Adrenal gland (tissue), 12 donors: ENCODE data around the gene SERPINA3. TPM values are rescaled to one million over a fixed set of nuclear protein-coding genes. Genes with fewer than 3 reads are reported as not detected.
A peak's percentile ranks its signal among the peaks of the same experiment; 100 is the strongest.

ENCODE experiments used
- DNase-seq, 7 donors: peaks; one replicate each; pipeline ENCODE4 v3.0.0-alpha.2; 2019 to 2020
- H3K27ac ChIP-seq, 5 donors: fragments of 200-600 bp; sonication (generic) in 4 of 5; 1 replicate in 3 of 5; 2 replicates in 2 of 5; pipeline versions ENCODE4 v1.5.1 to v1.8.0; 2016 to 2020; ENCODE audit warnings: mild to moderate bottlenecking in 1 of 5
- H3K27me3 ChIP-seq: fragments of 200-600 bp; 2 replicates; pipeline ENCODE4 v1.8.0; 2021
- H3K36me3 ChIP-seq, 2 donors: fragments of 200-600 bp; replicated peaks in 1 of 2; 1 replicate in 1 of 2; 2 replicates in 1 of 2; pipeline versions ENCODE4 v1.5.1 to v1.8.0; 2018 to 2022
- H3K4me1 ChIP-seq, 2 donors: fragments of 200-600 bp; replicated peaks in 1 of 2; 1 replicate in 1 of 2; 2 replicates in 1 of 2; pipeline versions ENCODE4 v1.5.1 to v1.8.0; 2018 to 2021
- H3K4me3 ChIP-seq, 4 donors: fragments of 200-600 bp; sonication (generic) in 3 of 4; one replicate each; pipeline ENCODE4 v1.5.1; 2016 to 2018
- H3K9me3 ChIP-seq, 3 donors: fragments of 200-600 bp; sonication (generic) in 1 of 3; replicated peaks in 1 of 3; 1 replicate in 2 of 3; 2 replicates in 1 of 3; pipeline versions ENCODE4 v1.5.1 to v1.8.0; 2016 to 2021
- POLR2A ChIP-seq, 2 donors: fragments of 450-650 bp; IDR thresholded peaks; one replicate each; pipeline ENCODE4 v1.6.1; 2017; ENCODE audit warnings: antibody characterized with exemption in 2 of 2, mild to moderate bottlenecking in 2 of 2, moderate library complexity in 1 of 2
- WGBS, 4 donors: extraction: QIAGEN DNeasy Blood & Tissue Kit in 2 of 4; methylation state at CpG; one replicate each; pipeline versions ENCODE4 v1.1.5 to v1.1.7; 2013 to 2017; 5-methylcytosine and 5-hydroxymethylcytosine counted together
- intact Hi-C, 2 donors: fragments of 100-400 bp; cut with DNase I; formaldehyde crosslinking; loops; one replicate each; pipeline versions ENCODE4 v1.14.1 to v1.15.0; 2022 to 2023
- polyA plus RNA-seq, 3 donors: library from polyadenylated mRNA; stranded (reverse); fragments of 200-250 nt in 2 of 3; fragments of 350-450 nt in 1 of 3; fragmentation: Illumina TruSeq in 1 of 3; extraction: RNeasy Lipid Tissue Mini Kit (QIAGEN cat#74804) in 1 of 3; gene quantifications; one replicate each; pipeline ENCODE4 v1.2.3, GENCODE V29; 2013 to 2014
- total RNA-seq, 9 donors: library from RNA; depleted of rRNA in 4 of 9; stranded (reverse); fragments of >200 nt in 4 of 9; fragments of 120-200 nt in 1 of 9; fragmentation: NEBNext Ultra II Directional in 1 of 9; extraction: Animal tissue kit (Norgen Biotek cat#: 25700) in 1 of 9; gene quantifications; one replicate each; pipeline versions ENCODE4 v1.1.0 to v1.2.4, GENCODE V29; 2013 to 2023
- TF ChIP-seq, protein P1 (sequence below), 6 experiments: fragments of 450-650 bp in 4 of 6; fragments of 200-600 bp in 2 of 6; sonication (generic) in 1 of 6; IDR thresholded peaks; 1 replicate in 5 of 6; 2 replicates in 1 of 6; pipeline versions ENCODE4 v1.5.1 to v1.8.0; 2016 to 2021; ENCODE audit warnings: antibody characterized with exemption in 6 of 6, mild to moderate bottlenecking in 2 of 6, moderate library complexity in 1 of 6
- donor health status: healthy with polysubstance abuse.
- donor health status: Bipolar disorder and iron deficiency.
- donor health status: DM: yes; HTN: yes; CAD: no.
- donor health status: DM: no; HTN: no; CAD: no.
- donor health status: DM: no; HTN: no; CAD: no.
- donor health status: DM: yes; HTN: yes; CAD: no.

Gene SERPINA3
- total and polyA plus RNA-seq, 12 donors: 2.5 to 245 (median 34.0) TPM

DNA sequence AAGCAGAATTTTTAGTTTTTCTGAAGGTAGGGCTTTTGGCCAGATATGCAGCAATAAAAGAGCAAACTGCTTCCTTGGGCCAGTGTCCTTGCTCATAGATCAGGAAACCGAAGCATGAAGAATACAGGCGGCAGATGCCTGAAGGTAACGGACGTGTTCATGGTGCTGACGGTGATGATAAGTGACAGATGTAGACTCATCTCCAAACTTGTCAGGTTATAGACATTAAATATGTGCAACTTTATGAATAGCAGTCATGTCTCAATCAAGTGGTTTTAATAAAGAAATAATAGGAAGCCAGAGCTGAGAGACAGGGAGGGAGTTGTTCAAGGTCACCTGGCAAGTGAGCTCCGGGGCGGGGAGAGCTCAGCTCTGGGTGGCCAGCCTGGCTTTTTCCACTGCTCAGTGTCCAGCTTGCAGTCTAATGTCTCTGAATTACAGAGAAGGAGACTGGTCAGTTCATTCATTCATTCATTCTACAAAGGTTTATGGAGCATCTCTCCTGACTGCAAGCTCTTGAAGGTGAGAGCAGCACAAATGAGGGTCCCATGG is 29.9 kb upstream of the SERPINA3 start:
- Histone ChIP-seq H3K4me3 (peak overlapping the region; percentile 14 to 55 (median 34)), H3K27ac (peak overlapping the region; percentile 67 to 89 (median 78)), H3K36me3 (no peaks in the 10 kb centered on the region), H3K27me3 (no peaks in the 10 kb centered on the region), H3K9me3 (no peaks in the 10 kb centered on the region), H3K4me1 (peaks cover 41 to 46% of the 10 kb centered on the region in 2 donors)
- intact Hi-C loops: no loop called here
- peak; percentile 61 to 90 (median 84) for DNase-seq
- peak in 1 of 2 donors; percentile 32 for TF ChIP-seq POLR2A (IDR thresholded peaks at IDR 0.05)
- TF ChIP-seq, protein P1, sequence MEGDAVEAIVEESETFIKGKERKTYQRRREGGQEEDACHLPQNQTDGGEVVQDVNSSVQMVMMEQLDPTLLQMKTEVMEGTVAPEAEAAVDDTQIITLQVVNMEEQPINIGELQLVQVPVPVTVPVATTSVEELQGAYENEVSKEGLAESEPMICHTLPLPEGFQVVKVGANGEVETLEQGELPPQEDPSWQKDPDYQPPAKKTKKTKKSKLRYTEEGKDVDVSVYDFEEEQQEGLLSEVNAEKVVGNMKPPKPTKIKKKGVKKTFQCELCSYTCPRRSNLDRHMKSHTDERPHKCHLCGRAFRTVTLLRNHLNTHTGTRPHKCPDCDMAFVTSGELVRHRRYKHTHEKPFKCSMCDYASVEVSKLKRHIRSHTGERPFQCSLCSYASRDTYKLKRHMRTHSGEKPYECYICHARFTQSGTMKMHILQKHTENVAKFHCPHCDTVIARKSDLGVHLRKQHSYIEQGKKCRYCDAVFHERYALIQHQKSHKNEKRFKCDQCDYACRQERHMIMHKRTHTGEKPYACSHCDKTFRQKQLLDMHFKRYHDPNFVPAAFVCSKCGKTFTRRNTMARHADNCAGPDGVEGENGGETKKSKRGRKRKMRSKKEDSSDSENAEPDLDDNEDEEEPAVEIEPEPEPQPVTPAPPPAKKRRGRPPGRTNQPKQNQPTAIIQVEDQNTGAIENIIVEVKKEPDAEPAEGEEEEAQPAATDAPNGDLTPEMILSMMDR (IDR thresholded peaks at IDR 0.05): no peak
- WGBS, 4 donors: 35 to 57% (median 43%) methylated on average over 7 of the region's 7 CpGs

DNA sequence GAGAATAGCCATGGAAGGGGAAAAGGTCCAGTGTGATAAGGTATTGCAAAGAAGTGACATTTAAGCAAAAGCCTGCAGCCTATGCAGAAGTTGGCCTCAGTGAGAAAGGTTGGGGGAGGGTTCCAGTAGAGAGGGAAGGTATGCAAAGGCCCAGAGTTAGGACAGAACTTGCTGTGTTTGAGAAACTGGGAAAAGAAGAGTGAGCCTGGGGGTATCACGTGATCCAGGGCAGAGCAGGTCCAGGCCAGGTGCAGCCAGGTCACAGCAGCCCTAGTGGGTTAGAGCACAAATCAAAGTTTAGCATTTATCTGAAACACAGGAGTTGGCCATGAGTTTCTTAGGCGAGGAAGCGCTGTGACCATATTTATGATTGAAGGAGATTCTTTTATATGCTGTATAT is 29.3 kb upstream of the SERPINA3 start:
- no peaks in the 10 kb centered on the region for H3K9me3 ChIP-seq
- TF ChIP-seq POLR2A (IDR thresholded peaks at IDR 0.05): no peak
- TF ChIP-seq, protein P1 (IDR thresholded peaks at IDR 0.05): no peak
- peaks cover 45 to 52% of the 10 kb centered on the region in 2 donors for H3K4me1 ChIP-seq
- peak overlapping the region in 2 of 4 donors; percentile 12 to 55 for H3K4me3 ChIP-seq
- DNase-seq: no peak
- H3K27me3 ChIP-seq: no peaks in the 10 kb centered on the region
- H3K36me3 ChIP-seq: no peaks in the 10 kb centered on the region
- H3K27ac ChIP-seq: peak overlapping the region; percentile 67 to 89 (median 78)
- 55 to 73% (median 60%) methylated on average over 3 of the region's 3 CpGs for WGBS, 4 donors
- intact Hi-C loops: no loop called here

DNA sequence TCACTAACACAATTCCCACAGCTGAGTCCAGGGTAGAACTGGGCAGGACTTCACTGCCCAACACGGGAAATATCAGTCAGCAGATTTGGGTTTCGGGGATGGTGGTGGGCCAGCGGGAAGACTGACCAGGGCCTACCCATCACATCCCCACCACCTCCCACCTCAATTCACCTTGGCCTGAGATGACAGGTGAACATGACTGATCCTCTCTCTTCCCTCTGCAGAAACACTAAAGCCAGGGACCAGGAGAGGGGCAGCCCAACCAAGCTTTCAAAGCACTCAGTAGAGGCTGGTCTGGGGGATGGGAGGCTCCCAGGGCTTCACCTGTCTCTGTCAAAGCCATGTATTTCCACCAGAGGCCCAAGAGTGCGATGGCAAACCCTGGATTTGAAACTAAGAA is 28.6 kb upstream of the SERPINA3 start:
- 91 to 95% (median 94%) methylated on average over 4 of the region's 4 CpGs; no CpG with 5 or more reads in 1 of the 4 donors for WGBS, 4 donors
- DNase-seq: no peak
- peak overlapping the region in 3 of 5 donors; percentile 4 to 83 (median 57) for H3K27ac ChIP-seq
- no peaks in the 10 kb centered on the region for H3K9me3 ChIP-seq
- no peaks in the 10 kb centered on the region for H3K36me3 ChIP-seq
- peak overlapping the region in 1 of 4 donors; percentile 55 for H3K4me3 ChIP-seq
- peaks cover 50 to 58% of the 10 kb centered on the region in 2 donors for H3K4me1 ChIP-seq
- TF ChIP-seq, protein P1 (IDR thresholded peaks at IDR 0.05): no peak
- no peak for TF ChIP-seq POLR2A (IDR thresholded peaks at IDR 0.05)
- H3K27me3 ChIP-seq: no peaks in the 10 kb centered on the region
- intact Hi-C loops: no loop called here

DNA sequence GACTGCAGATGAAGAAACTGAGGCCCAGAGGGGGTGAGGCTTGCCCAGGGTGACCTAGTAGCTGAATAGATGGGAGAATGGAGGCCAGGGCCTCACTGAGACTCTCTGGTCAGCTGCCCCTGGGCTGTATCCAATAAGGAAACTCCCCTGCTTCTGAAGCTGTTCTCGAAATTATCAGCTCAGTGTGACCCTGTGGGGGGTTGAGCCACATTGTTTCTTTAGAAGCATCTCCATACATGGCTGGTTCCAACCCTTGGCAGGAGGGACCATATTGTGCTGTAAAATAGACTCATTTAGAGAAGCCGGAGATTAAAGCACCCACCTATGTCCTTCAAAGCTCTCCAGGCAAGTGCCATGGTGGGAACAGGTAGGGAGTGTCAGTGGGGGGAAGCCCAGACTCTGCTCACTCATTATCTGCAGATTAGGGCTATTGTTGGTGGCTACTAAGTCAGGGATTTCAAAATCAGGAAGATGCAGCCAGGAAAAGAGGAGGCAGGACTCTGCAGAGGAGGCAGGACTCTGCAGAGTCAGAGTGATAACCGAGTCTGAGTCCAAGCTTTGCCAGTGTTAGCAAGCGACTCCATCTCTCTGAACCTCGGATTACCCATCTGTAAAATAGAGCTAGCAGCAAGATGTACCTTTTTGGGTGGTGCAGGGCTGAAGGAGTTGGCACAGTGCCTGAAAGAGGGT is 27.5 kb upstream of the SERPINA3 start:
- intact Hi-C loops: no loop called here
- DNase-seq: peak in 2 of 7 donors; percentile 12 to 44
- H3K27ac ChIP-seq: peak overlapping the region in 3 of 5 donors; percentile 4 to 43 (median 6)
- whole genome bisulfite sequencing, 4 donors: 50 to 54% (median 52%) methylated on average over 4 to 5 of the region's 5 CpGs
- H3K27me3 ChIP-seq: no peaks in the 10 kb centered on the region
- no peaks in the 10 kb centered on the region for H3K9me3 ChIP-seq
- peaks cover 50 to 58% of the 10 kb centered on the region in 2 donors for H3K4me1 ChIP-seq
- peaks cover 0 to 2% of the 10 kb centered on the region in 2 donors for H3K36me3 ChIP-seq
- peak overlapping the region in 2 of 4 donors; percentile 9 to 10 for H3K4me3 ChIP-seq
- TF ChIP-seq POLR2A (IDR thresholded peaks at IDR 0.05): peak in 1 of 2 donors; percentile 9
- TF ChIP-seq, protein P1 (IDR thresholded peaks at IDR 0.05): no peak
